PC-3 (cell line): Measurements from ENCODE around the gene LEPR. TPM values are rescaled to one million over a fixed set of nuclear protein-coding genes. Genes with fewer than 3 reads are reported as not detected.

Experiments
- ATAC-seq: fragments of 200-7000 bp; cut with Tn5 transposase; 2 replicates; pipeline ENCODE4 v1.9.1; 2020; ENCODE audit warnings: mild to moderate bottlenecking, moderate library complexity
- BruUV-seq: library from RNA; stranded (reverse); fragments of 400-500 nt; replicated peaks from 2 replicates; lab custom pipeline; 2021; lab: Mats Ljungman, UMichigan
- CTCF ChIA-PET: fragments of 300-600 bp; sonication (Branson Sonifier 250); formaldehyde crosslinking; loops from one replicate; lab custom pipeline; 2022; ENCODE audit warnings: antibody characterized with exemption; lab: Charles Lee
- POLR2A ChIA-PET: fragments of 300-600 bp; sonication (Branson Sonifier 250); formaldehyde crosslinking; loops from one replicate; lab custom pipeline; 2022; ENCODE audit warnings: antibody characterized with exemption; ENCODE audit not compliant: unreplicated experiment; lab: Charles Lee
- DNase-seq: peaks from one replicate; pipeline ENCODE4 v3.0.0-alpha.2; 2015
- H2AFZ ChIP-seq: fragments of 300-600 bp; sonication (generic); 2 replicates; pipeline ENCODE4 v1.6.0; 2016; ENCODE audit warnings: antibody characterized with exemption, low read length
- H3F3A ChIP-seq: fragments of 300-600 bp; sonication (generic); one replicate; pipeline ENCODE4 v1.6.0; 2017; ENCODE audit warnings: antibody characterized with exemption, low read length, control low read depth, mild to moderate bottlenecking; ENCODE audit not compliant: unreplicated experiment
- H3K27ac ChIP-seq: fragments of 300-600 bp; sonication (generic); 2 replicates; pipeline ENCODE4 v1.5.1; 2016; ENCODE audit warnings: mild to moderate bottlenecking, low read length
- H3K27me3 ChIP-seq: fragments of 300-600 bp; sonication (generic); 2 replicates; pipeline ENCODE4 v1.6.1; 2016; ENCODE audit warnings: low read length, mixed read lengths
- H3K36me3 ChIP-seq: fragments of 300-600 bp; sonication (generic); 2 replicates; pipeline ENCODE4 v1.6.1; 2016; ENCODE audit warnings: low read depth, mixed run types, low read length, mixed read lengths
- H3K4me1 ChIP-seq: fragments of 300-600 bp; sonication (generic); 2 replicates; pipeline ENCODE4 v1.5.1; 2016; ENCODE audit warnings: low read length; ENCODE audit not compliant: insufficient read depth
- H3K4me2 ChIP-seq: fragments of 300-600 bp; sonication (generic); 2 replicates; pipeline ENCODE4 v1.6.0; 2016; ENCODE audit warnings: low read length
- H3K4me3 ChIP-seq: fragments of 300-600 bp; sonication (generic); 2 replicates; pipeline ENCODE4 v1.5.1; 2016; ENCODE audit warnings: mild to moderate bottlenecking, low read length, mixed read lengths
- H3K79me2 ChIP-seq: fragments of 300-600 bp; sonication (generic); 2 replicates; pipeline ENCODE4 v1.6.1; 2017; ENCODE audit warnings: low read length, mixed read lengths
- H3K9ac ChIP-seq: fragments of 300-600 bp; sonication (generic); 2 replicates; pipeline ENCODE4 v1.6.0; 2016; ENCODE audit warnings: mild to moderate bottlenecking, low read length
- H3K9me2 ChIP-seq: fragments of 300-600 bp; sonication (generic); replicated peaks from 2 replicates; pipeline ENCODE4 v1.6.1; 2016; ENCODE audit warnings: mixed run types, low read length, mixed read lengths
- H3K9me3 ChIP-seq: fragments of 300-600 bp; sonication (generic); 2 replicates; pipeline ENCODE4 v1.6.1; 2016; ENCODE audit warnings: low read length, mixed read lengths
- H4K20me1 ChIP-seq: fragments of 300-600 bp; sonication (generic); 2 replicates; pipeline ENCODE4 v1.6.1; 2016; ENCODE audit warnings: low read length, mixed read lengths
- CTCF ChIP-seq: fragments of 300-600 bp; sonication (generic); conservative IDR thresholded peaks from 2 replicates; pipeline ENCODE4 v1.5.1; 2017; ENCODE audit warnings: antibody characterized with exemption, low read depth, mild to moderate bottlenecking, low read length
- EZH2 ChIP-seq: fragments of 300-600 bp; sonication (generic); IDR thresholded peaks from one replicate; pipeline ENCODE4 v1.6.1; 2017; ENCODE audit warnings: antibody characterized with exemption, mild to moderate bottlenecking, low read length; ENCODE audit not compliant: unreplicated experiment
- EZH2phosphoT487 ChIP-seq: fragments of 300-600 bp; sonication (generic); IDR thresholded peaks from 2 replicates; pipeline ENCODE4 v1.6.1; 2018; ENCODE audit warnings: mild to moderate bottlenecking, antibody characterized with exemption, low read length, borderline replicate concordance
- intact Hi-C: fragments of 100-400 bp; cut with micrococcal nuclease; formaldehyde crosslinking; loops from 2 replicates; pipeline ENCODE4 v1.9.0; 2023
- total RNA-seq: library from RNA; depleted of rRNA; stranded (reverse); fragments of >200 nt; gene quantifications from 2 replicates; pipeline ENCODE4 v1.2.3, GENCODE V29; 2014

The LEPR gene
- total RNA-seq, 1 experiment from 2014 or later = not detected

DNA sequence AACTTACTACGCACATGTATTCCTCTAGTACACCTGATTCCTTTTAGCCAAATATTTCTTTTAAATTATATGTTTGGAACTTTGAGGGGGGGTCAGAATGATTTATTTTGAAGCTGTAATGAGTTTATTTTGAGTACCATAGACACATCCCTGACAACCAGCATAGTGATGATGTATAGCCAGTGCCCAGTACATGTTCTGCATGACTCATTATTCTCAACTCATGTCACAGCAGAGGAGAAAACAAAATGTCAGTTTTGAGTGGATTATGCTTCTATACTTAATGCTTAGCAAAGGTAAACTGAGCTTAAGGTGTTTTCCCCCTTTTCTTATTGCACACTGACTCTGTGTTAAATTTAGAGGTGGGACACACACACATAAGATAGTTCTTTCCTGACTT, 22.4 kb upstream of the LEPR start:
- Histone ChIP-seq H3K4me2 (no peak overlapping the region), H4K20me1 (no peaks in the 10 kb centered on the region), H3K27ac (no peak overlapping the region), H3K36me3 (no peaks in the 10 kb centered on the region), H3K79me2 (no peaks in the 10 kb centered on the region), H3K4me3 (no peak overlapping the region), H2AFZ (no peak overlapping the region), H3K9ac (no peak overlapping the region), H3K4me1 (peaks cover 11% of the 10 kb centered on the region), H3K9me2 (no peaks in the 10 kb centered on the region), H3F3A (peaks cover 1% of the 10 kb centered on the region), H3K9me3 (no peaks in the 10 kb centered on the region), H3K27me3 (no peaks in the 10 kb centered on the region)
- no peak for DNase-seq
- BruUV-seq = no TSS peak
- CTCF ChIA-PET = no interaction called here
- ATAC-seq = no peak
- intact Hi-C loops = no loop called here
- TF ChIP-seq CTCF = no peak
- no peak for TF ChIP-seq EZH2
- no peak for TF ChIP-seq EZH2phosphoT487
- POLR2A ChIA-PET = no interaction called here

DNA sequence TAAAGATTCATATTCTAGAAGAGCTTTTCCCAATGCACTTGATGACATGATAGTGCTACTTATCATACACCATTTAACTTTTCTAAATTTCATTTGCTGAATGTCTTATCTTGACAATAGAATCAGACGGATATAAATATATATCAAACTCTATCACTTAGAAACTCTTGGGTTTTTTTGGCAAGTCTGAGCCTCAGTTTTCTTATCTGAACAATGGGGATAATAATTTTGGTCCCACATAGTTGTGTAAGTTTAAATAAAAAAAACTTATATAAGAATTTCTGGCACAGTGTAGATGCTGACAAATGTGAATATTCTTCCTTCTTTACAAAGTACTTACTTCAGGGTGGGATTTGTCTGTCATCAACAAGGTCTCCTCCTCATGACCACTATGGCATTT, 21.5 kb upstream of the LEPR start:
- no peaks in the 10 kb centered on the region for H3F3A ChIP-seq
- no peaks in the 10 kb centered on the region for H3K27me3 ChIP-seq
- no peak overlapping the region for H3K27ac ChIP-seq
- DNase-seq (no peak), ATAC-seq (no peak)
- H3K9me2 ChIP-seq = no peaks in the 10 kb centered on the region
- no peak overlapping the region for H3K4me3 ChIP-seq
- ChIA-PET POLR2A (no interaction called here), CTCF (no interaction called here)
- no peaks in the 10 kb centered on the region for H3K36me3 ChIP-seq
- H3K4me1 ChIP-seq = peaks cover 2% of the 10 kb centered on the region; the same call in 1 of the 2 replicates
- TF ChIP-seq CTCF (no peak), EZH2phosphoT487 (no peak), EZH2 (no peak)
- H3K4me2 ChIP-seq = no peak overlapping the region
- no peaks in the 10 kb centered on the region for H4K20me1 ChIP-seq
- BruUV-seq = no TSS peak
- no peaks in the 10 kb centered on the region for H3K9me3 ChIP-seq
- H3K79me2 ChIP-seq = no peaks in the 10 kb centered on the region
- intact Hi-C loops = no loop called here
- H3K9ac ChIP-seq = no peak overlapping the region
- no peak overlapping the region for H2AFZ ChIP-seq

GRCh38 chr1:65401612-65402011, 18.9 kb upstream of the LEPR start:
- no peak overlapping the region for H3K9ac ChIP-seq
- no peaks in the 10 kb centered on the region for H3F3A ChIP-seq
- no peak overlapping the region for H3K4me2 ChIP-seq
- ChIA-PET CTCF (no interaction called here), POLR2A (no interaction called here)
- H2AFZ ChIP-seq = no peak overlapping the region
- ATAC-seq (no peak), DNase-seq (no peak)
- TF ChIP-seq EZH2phosphoT487 (no peak), EZH2 (no peak), CTCF (no peak)
- no peak overlapping the region for H3K4me3 ChIP-seq
- H3K4me1 ChIP-seq = no peaks in the 10 kb centered on the region
- no peak overlapping the region for H3K27ac ChIP-seq
- H4K20me1 ChIP-seq = no peaks in the 10 kb centered on the region
- no peaks in the 10 kb centered on the region for H3K9me3 ChIP-seq
- BruUV-seq = no TSS peak
- no peaks in the 10 kb centered on the region for H3K27me3 ChIP-seq
- H3K36me3 ChIP-seq = no peaks in the 10 kb centered on the region
- no peaks in the 10 kb centered on the region for H3K79me2 ChIP-seq
- H3K9me2 ChIP-seq = no peaks in the 10 kb centered on the region
- intact Hi-C loops = no loop called here
